ENCODE measurements around the gene GRM1.

- TF ChIP-seq, protein P1, sequence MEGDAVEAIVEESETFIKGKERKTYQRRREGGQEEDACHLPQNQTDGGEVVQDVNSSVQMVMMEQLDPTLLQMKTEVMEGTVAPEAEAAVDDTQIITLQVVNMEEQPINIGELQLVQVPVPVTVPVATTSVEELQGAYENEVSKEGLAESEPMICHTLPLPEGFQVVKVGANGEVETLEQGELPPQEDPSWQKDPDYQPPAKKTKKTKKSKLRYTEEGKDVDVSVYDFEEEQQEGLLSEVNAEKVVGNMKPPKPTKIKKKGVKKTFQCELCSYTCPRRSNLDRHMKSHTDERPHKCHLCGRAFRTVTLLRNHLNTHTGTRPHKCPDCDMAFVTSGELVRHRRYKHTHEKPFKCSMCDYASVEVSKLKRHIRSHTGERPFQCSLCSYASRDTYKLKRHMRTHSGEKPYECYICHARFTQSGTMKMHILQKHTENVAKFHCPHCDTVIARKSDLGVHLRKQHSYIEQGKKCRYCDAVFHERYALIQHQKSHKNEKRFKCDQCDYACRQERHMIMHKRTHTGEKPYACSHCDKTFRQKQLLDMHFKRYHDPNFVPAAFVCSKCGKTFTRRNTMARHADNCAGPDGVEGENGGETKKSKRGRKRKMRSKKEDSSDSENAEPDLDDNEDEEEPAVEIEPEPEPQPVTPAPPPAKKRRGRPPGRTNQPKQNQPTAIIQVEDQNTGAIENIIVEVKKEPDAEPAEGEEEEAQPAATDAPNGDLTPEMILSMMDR (conservative IDR thresholded peaks at IDR 0.05; ENCODE audit: low read depth, low read length), result no peak
- TF ChIP-seq CHD1 (IDR thresholded peaks at IDR 0.05; ENCODE audit: low read depth, low read length) (no peak), BHLHE40 (IDR thresholded peaks at IDR 0.05; ENCODE audit: low read depth, low read length) (no peak), POLR2A (IDR thresholded peaks at IDR 0.05; ENCODE audit: low read depth, low read length) (no peak), RFX5 (IDR thresholded peaks at IDR 0.05; ENCODE audit: low read depth, low read length) (no peak), FOS (IDR thresholded peaks at IDR 0.05; ENCODE audit: low read depth, low read length) (no peak), MXI1 (IDR thresholded peaks at IDR 0.05; ENCODE audit: borderline replicate concordance, low read depth, low read length) (no peak), MAFK (IDR thresholded peaks at IDR 0.05; ENCODE audit: low read depth, low read length) (no peak), CEBPB (IDR thresholded peaks at IDR 0.05; ENCODE audit: low read depth, low read length) (no peak), USF2 (IDR thresholded peaks at IDR 0.05; ENCODE audit: low read depth, low read length) (no peak), MAZ (IDR thresholded peaks at IDR 0.05; ENCODE audit: borderline replicate concordance, low read depth, low read length) (no peak), RCOR1 (IDR thresholded peaks at IDR 0.05; ENCODE audit: insufficient replicate concordance, low read length) (no peak)
Measured at GRCh38 chr6:146100776-146101175, 71.9 kb downstream of the GRM1 start.

All from IMR-90 (cell line).